ENCODE results near the gene TEX35.
"Not testable (repeated sequence)": the region's sequence is repeated elsewhere in the genome, so short reads cannot be mapped to it uniquely, and the experiment has no call there.

TEX35 gene

GRCh38 chr1:178502330-178502714 is 10.6 kb upstream of the TEX35 start:
- no peaks in the 10 kb centered on the region for H3K36me3 ChIP-seq (ENCODE audit: control insufficient read depth in 2 of 2, insufficient read depth in 1 of 2, low read length in 2 of 2)
- TF ChIP-seq ZNF121 (tag by site-specific recombination; IDR thresholded peaks at IDR 0.05), result no peak
- TF ChIP-seq, protein P1, sequence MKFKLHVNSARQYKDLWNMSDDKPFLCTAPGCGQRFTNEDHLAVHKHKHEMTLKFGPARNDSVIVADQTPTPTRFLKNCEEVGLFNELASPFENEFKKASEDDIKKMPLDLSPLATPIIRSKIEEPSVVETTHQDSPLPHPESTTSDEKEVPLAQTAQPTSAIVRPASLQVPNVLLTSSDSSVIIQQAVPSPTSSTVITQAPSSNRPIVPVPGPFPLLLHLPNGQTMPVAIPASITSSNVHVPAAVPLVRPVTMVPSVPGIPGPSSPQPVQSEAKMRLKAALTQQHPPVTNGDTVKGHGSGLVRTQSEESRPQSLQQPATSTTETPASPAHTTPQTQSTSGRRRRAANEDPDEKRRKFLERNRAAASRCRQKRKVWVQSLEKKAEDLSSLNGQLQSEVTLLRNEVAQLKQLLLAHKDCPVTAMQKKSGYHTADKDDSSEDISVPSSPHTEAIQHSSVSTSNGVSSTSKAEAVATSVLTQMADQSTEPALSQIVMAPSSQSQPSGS (tag by site-specific recombination; IDR thresholded peaks at IDR 0.05; ENCODE audit: low read depth), result no peak
- ChIA-PET CTCF (interaction anchor here (0.5 to 4.1 kb wide), 61 partner anchors 9 to 838 kb away, joined by 3 to 63 read pairs (median 4); partner anchors contain the start of gene TEX35), POLR2A (no interaction called here)
- no peaks in the 10 kb centered on the region for H3K9me3 ChIP-seq (ENCODE audit: control insufficient read depth, insufficient read depth, low read depth, low read length)
- H3K4me3 ChIP-seq (ENCODE audit: low read depth, low read length), result no peak overlapping the region
- H3K27ac ChIP-seq (ENCODE audit: extremely low read depth, low read depth, low read length), result no peak overlapping the region
- no peaks in the 10 kb centered on the region for H3K4me1 ChIP-seq (ENCODE audit: control insufficient read depth, insufficient read depth, low read length)

GRCh38 chr1:178502856-178503255 is 10.1 kb upstream of the TEX35 start:
- CTCF ChIA-PET, result interaction anchor here (0.7 to 3.3 kb wide), 5 partner anchors 11 to 768 kb away, joined by 3 to 31 read pairs (median 9); no protein-coding TSS in a partner anchor
- POLR2A ChIA-PET, result no interaction called here

GRCh38 chr1:178503316-178503715 is 9.6 kb upstream of the TEX35 start:
- H3K4me3 ChIP-seq (ENCODE audit: low read depth, low read length); H3K27ac ChIP-seq (ENCODE audit: extremely low read depth, low read depth, low read length); H3K4me1 ChIP-seq (ENCODE audit: control insufficient read depth, insufficient read depth, low read length); H3K36me3 ChIP-seq (ENCODE audit: control insufficient read depth in 2 of 2, insufficient read depth in 1 of 2, low read length in 2 of 2); POLR2A ChIA-PET; H3K9me3 ChIP-seq (ENCODE audit: control insufficient read depth, insufficient read depth, low read depth, low read length): not testable (repeated sequence)
- CTCF ChIA-PET, result interaction anchor here (0.6 to 3.3 kb wide), 8 partner anchors 8 to 767 kb away, joined by 3 to 31 read pairs (median 4); no protein-coding TSS in a partner anchor

More at GRCh38 chr1:178502856-178503255, 10.1 kb upstream of the TEX35 start:
- Histone ChIP-seq H3K9me3 (ENCODE audit: control insufficient read depth, insufficient read depth, low read depth, low read length) (no peaks in the 10 kb centered on the region), H3K27ac (ENCODE audit: extremely low read depth, low read depth, low read length) (no peak overlapping the region), H3K4me3 (ENCODE audit: low read depth, low read length) (no peak overlapping the region), H3K4me1 (ENCODE audit: control insufficient read depth, insufficient read depth, low read length) (no peaks in the 10 kb centered on the region), H3K36me3 (ENCODE audit: control insufficient read depth in 2 of 2, insufficient read depth in 1 of 2, low read length in 2 of 2) (no peaks in the 10 kb centered on the region)
- no peak for TF ChIP-seq ZNF169 (tag by site-specific recombination; IDR thresholded peaks at IDR 0.05)
- TF ChIP-seq ZNF701 (tag by site-specific recombination; IDR thresholded peaks at IDR 0.05), result no peak
- no peak for TF ChIP-seq ZBTB21 (tag by site-specific recombination; IDR thresholded peaks at IDR 0.05)
- no peak for TF ChIP-seq PRDM10 (tag by site-specific recombination; IDR thresholded peaks at IDR 0.05)
- TF ChIP-seq ZNF677 (tag by site-specific recombination; IDR thresholded peaks at IDR 0.05), result no peak
- TF ChIP-seq ZNF37A (tag by site-specific recombination; IDR thresholded peaks at IDR 0.05), result no peak
- no peak for TF ChIP-seq ZBTB48 (tag by site-specific recombination; IDR thresholded peaks at IDR 0.05)
- TF ChIP-seq HOXA7 (CRISPR knock-in tag; IDR thresholded peaks at IDR 0.05; ENCODE audit: borderline replicate concordance), result no peak
- TF ChIP-seq YY1 (tag by site-specific recombination; IDR thresholded peaks at IDR 0.05), result no peak
- TF ChIP-seq ZIC2 (tag by site-specific recombination; IDR thresholded peaks at IDR 0.05), result no peak

DNA sequence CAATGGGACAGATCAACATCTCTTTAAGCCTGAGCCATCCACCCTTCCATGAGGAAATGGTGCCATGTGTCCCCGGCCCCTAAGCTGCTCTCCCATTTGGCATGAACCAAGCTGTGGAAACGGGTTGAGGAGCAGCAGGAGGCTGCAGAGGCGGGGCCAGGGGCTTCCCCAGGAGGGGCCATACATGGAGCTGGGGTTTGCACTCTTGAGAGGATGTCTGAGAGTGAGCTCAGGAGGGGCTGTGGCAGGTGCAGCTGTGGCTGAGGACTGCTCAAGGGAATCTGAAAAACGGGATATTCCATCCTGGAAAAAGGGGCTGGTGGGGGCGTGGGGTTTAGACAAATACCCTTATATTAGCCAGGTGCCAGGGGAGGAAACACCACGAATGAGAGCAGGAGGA is 9.1 kb upstream of the TEX35 start:
- H3K4me3 ChIP-seq (ENCODE audit: low read depth, low read length), result no peak overlapping the region
- H3K27ac ChIP-seq (ENCODE audit: extremely low read depth, low read depth, low read length), result no peak overlapping the region
- no peaks in the 10 kb centered on the region for H3K36me3 ChIP-seq (ENCODE audit: control insufficient read depth in 2 of 2, insufficient read depth in 1 of 2, low read length in 2 of 2)
- CTCF ChIA-PET, result interaction anchor here (0.6 to 2.4 kb wide), 8 partner anchors 9 to 575 kb away, joined by 3 to 9 read pairs (median 4); no protein-coding TSS in a partner anchor
- no peaks in the 10 kb centered on the region for H3K4me1 ChIP-seq (ENCODE audit: control insufficient read depth, insufficient read depth, low read length)
- no peaks in the 10 kb centered on the region for H3K9me3 ChIP-seq (ENCODE audit: control insufficient read depth, insufficient read depth, low read depth, low read length)
- TF ChIP-seq ZNF366 (tag by site-specific recombination; conservative IDR thresholded peaks at IDR 0.05) (no peak), ZBTB48 (tag by site-specific recombination; IDR thresholded peaks at IDR 0.05) (no peak), ZBTB8A (tag by site-specific recombination; IDR thresholded peaks at IDR 0.05) (no peak), ZFP69B (tag by site-specific recombination; IDR thresholded peaks at IDR 0.05) (no peak)
- POLR2A ChIA-PET, result no interaction called here

Measured in HEK293 (cell line).